Measurements from ENCODE around the gene CHRNA7. TPM values are rescaled to one million over a fixed set of nuclear protein-coding genes. Genes with fewer than 3 reads are reported as not detected.

Gene CHRNA7
- total and polyA plus RNA-seq, 2 of the 8 experiments (the other 6 are each of a cell fraction or from before 2014, with no cell fraction given): 7.5 to 11.0 TPM

- TF ChIP-seq PHF8 (conservative IDR thresholded peaks at IDR 0.05; ENCODE audit: low read depth, low read length) (no peak), RXRA (IDR thresholded peaks at IDR 0.05; ENCODE audit: insufficient read depth, low read depth, low read length) (no peak), ATF2 (IDR thresholded peaks at IDR 0.05; ENCODE audit: low read length) (no peak), KDM1A (IDR thresholded peaks at IDR 0.05; ENCODE audit: borderline replicate concordance, low read length) (no peak), CTBP2 (IDR thresholded peaks at IDR 0.05; ENCODE audit: borderline replicate concordance, insufficient read depth, insufficient read length, low read length) (no peak), ASH2L (IDR thresholded peaks at IDR 0.05; ENCODE audit: low read length) (no peak), RAD21 (IDR thresholded peaks at IDR 0.05 in 1 of 2, conservative IDR thresholded peaks at IDR 0.05 in 1 of 2; ENCODE audit: low read depth in 2 of 2, low read length in 2 of 2) (no peak), MAFK (IDR thresholded peaks at IDR 0.05; ENCODE audit: low read depth, low read length) (no peak), KDM4A (IDR thresholded peaks at IDR 0.05; ENCODE audit: low read depth, low read length, severe bottlenecking) (no peak), SP1 (IDR thresholded peaks at IDR 0.05; ENCODE audit: low read depth, low read length) (no peak)
- TF ChIP-seq, protein P1, sequence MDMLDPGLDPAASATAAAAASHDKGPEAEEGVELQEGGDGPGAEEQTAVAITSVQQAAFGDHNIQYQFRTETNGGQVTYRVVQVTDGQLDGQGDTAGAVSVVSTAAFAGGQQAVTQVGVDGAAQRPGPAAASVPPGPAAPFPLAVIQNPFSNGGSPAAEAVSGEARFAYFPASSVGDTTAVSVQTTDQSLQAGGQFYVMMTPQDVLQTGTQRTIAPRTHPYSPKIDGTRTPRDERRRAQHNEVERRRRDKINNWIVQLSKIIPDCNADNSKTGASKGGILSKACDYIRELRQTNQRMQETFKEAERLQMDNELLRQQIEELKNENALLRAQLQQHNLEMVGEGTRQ (IDR thresholded peaks at IDR 0.05; ENCODE audit: low read length): no peak
Observed at GRCh38 chr15:32091505-32092380, 61.4 kb downstream of the CHRNA7 start (continued).

Measured in H1 (cell line).